Measurements from ENCODE around the gene TMEM116. TPM values are rescaled to one million over a fixed set of nuclear protein-coding genes. Genes with fewer than 3 reads are reported as not detected.

The TMEM116 gene
- total and polyA plus RNA-seq, 2 donors (not counting 3 experiments of a cell fraction or from before 2014, with no cell fraction given): 1.6 to 3.9 TPM

DNA sequence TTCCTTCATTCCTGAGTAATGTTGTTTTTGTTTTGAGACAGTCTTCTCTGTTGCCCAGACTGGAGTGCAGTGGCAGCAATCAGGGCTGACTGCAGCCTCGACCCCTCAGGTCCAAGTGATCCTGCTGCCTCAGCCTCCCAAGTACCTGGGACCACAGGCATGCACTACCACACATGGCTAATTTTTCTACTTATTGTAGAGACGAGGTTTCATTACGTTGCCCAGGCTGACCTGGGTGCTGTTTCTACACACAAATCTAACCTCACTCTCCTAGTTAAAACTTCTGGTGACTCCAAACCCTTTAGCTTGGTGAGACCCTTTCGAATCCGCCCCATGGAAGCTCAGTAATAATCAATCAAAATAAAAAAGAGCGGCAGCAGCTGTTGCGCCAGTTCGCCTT is 1.3 kb downstream of the TMEM116 start:
- no peak overlapping the region for H3K9ac ChIP-seq (replicated peaks; ENCODE audit: extremely low read depth, insufficient read depth, low read length)
- H3K36me3 ChIP-seq (ENCODE audit: control insufficient read depth in 2 of 2, extremely low read depth in 1 of 2, insufficient read depth in 2 of 2, low read length in 2 of 2): no peaks in the 10 kb centered on the region
- intact Hi-C loops (cut with micrococcal nuclease): loop anchor here (2.0 to 10.0 kb wide), 5 partner anchors 67 to 373 kb away; partner anchors contain the start of genes ACAD10, BRAP, HECTD4 and MAPKAPK5
- no peaks in the 10 kb centered on the region for H3K27me3 ChIP-seq (ENCODE audit: control insufficient read depth in 2 of 2, insufficient read depth in 2 of 2, low read length in 2 of 2)
- H3K4me1 ChIP-seq (ENCODE audit: control insufficient read depth, extremely low read depth, insufficient read depth, low read length): peaks cover 26% of the 10 kb centered on the region
- H2AFZ ChIP-seq (ENCODE audit: low read depth, low read length): no peak overlapping the region
- H3K79me2 ChIP-seq (ENCODE audit: control insufficient read depth, insufficient read depth, low read length): peaks cover 26% of the 10 kb centered on the region
- DNase-seq (ENCODE audit: low read depth, low spot score) (no peak), FAIRE-seq (peak; percentile 70)
- no TSS peak for BruUV-seq (replicated peaks)
- CTCF ChIA-PET: interaction anchor here (0.5 kb wide), 1 partner anchor 42 kb away, joined by 3 read pairs; no protein-coding TSS in a partner anchor
- no peaks in the 10 kb centered on the region for H4K20me1 ChIP-seq (replicated peaks; ENCODE audit: control insufficient read depth, extremely low read depth, insufficient read depth, low read length)
- dilution Hi-C loops (cut with MboI; ENCODE audit: extremely low pct_ligation_motif_present, low sequenced_read_pairs): no loop called here
- no peak overlapping the region for H3K4me2 ChIP-seq (ENCODE audit: insufficient read depth, low read length)
- no peaks in the 10 kb centered on the region for H3K9me3 ChIP-seq (replicated peaks; ENCODE audit: control insufficient read depth, insufficient read depth, low read length)
- no peak overlapping the region for H3K4me3 ChIP-seq (replicated peaks in 1 of 3; ENCODE audit: insufficient read depth in 1 of 3, low read depth in 1 of 3, low read length in 3 of 3)
- TF ChIP-seq, protein P1, sequence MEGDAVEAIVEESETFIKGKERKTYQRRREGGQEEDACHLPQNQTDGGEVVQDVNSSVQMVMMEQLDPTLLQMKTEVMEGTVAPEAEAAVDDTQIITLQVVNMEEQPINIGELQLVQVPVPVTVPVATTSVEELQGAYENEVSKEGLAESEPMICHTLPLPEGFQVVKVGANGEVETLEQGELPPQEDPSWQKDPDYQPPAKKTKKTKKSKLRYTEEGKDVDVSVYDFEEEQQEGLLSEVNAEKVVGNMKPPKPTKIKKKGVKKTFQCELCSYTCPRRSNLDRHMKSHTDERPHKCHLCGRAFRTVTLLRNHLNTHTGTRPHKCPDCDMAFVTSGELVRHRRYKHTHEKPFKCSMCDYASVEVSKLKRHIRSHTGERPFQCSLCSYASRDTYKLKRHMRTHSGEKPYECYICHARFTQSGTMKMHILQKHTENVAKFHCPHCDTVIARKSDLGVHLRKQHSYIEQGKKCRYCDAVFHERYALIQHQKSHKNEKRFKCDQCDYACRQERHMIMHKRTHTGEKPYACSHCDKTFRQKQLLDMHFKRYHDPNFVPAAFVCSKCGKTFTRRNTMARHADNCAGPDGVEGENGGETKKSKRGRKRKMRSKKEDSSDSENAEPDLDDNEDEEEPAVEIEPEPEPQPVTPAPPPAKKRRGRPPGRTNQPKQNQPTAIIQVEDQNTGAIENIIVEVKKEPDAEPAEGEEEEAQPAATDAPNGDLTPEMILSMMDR (IDR thresholded peaks at IDR 0.05; ENCODE audit: extremely low read depth in 1 of 2, insufficient read depth in 1 of 2, low read depth in 1 of 2, low read length in 2 of 2): no peak
- TF ChIP-seq EZH2 (IDR thresholded peaks at IDR 0.05; ENCODE audit: borderline replicate concordance, low read depth, low read length, severe bottlenecking) (no peak), POLR2AphosphoS5 (IDR thresholded peaks at IDR 0.05; ENCODE audit: insufficient read depth, low read depth, low read length) (no peak), JUN (IDR thresholded peaks at IDR 0.05; ENCODE audit: borderline replicate concordance, insufficient read depth, insufficient read length, low read depth) (no peak), FOS (IDR thresholded peaks at IDR 0.05; ENCODE audit: borderline replicate concordance, insufficient read depth, low read length) (no peak), POLR2A (IDR thresholded peaks at IDR 0.05; ENCODE audit: low read depth, low read length) (no peak), MYC (IDR thresholded peaks at IDR 0.05; ENCODE audit: low read depth, low read length) (no peak), GATA2 (IDR thresholded peaks at IDR 0.05; ENCODE audit: insufficient read depth, insufficient read length, low read depth, low read length) (no peak)
- TF ChIP-seq, protein P2, sequence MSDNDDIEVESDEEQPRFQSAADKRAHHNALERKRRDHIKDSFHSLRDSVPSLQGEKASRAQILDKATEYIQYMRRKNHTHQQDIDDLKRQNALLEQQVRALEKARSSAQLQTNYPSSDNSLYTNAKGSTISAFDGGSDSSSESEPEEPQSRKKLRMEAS (IDR thresholded peaks at IDR 0.05; ENCODE audit: insufficient read depth, insufficient read length): no peak
- POLR2A ChIA-PET: no interaction called here
- H3K27ac ChIP-seq (ENCODE audit: insufficient read depth, low read depth, low read length): no peak overlapping the region
- no peaks in the 10 kb centered on the region for H3K9me1 ChIP-seq (replicated peaks; ENCODE audit: control insufficient read depth, extremely low read depth, insufficient read depth, low read length)

Data from endothelial cell of umbilical vein (primary cell).